Keratinocyte (primary cell): ENCODE measurements around the gene PGPEP1.

Source experiments
- CTCF ChIP-seq, 3 experiments: IDR thresholded peaks in 1 of 3; conservative IDR thresholded peaks in 1 of 3; optimal IDR thresholded peaks in 1 of 3; 2 replicates in 2 of 3; 3 replicates in 1 of 3; pipeline versions ENCODE3 to v1.5.1; 2011; ENCODE audit warnings: low read length in 3 of 3, mild to moderate bottlenecking in 3 of 3, moderate library complexity in 2 of 3, control low read depth in 1 of 3, inconsistent platforms in 1 of 3; ENCODE audit not compliant: insufficient read depth in 2 of 3; ENCODE audit errors: extremely low read depth in 1 of 3
- EZH2 ChIP-seq: IDR thresholded peaks from one replicate; pipeline ENCODE4 v1.6.1; 2012; ENCODE audit warnings: inconsistent platforms, mild to moderate bottlenecking, low read length, moderate library complexity

- TF ChIP-seq CTCF (optimal IDR thresholded peaks at IDR 0.05 in 1 of 3, IDR thresholded peaks at IDR 0.05 in 1 of 3, conservative IDR thresholded peaks at IDR 0.05 in 1 of 3; ENCODE audit: extremely low read depth in 1 of 3, insufficient read depth in 2 of 3, low read length in 3 of 3) (no peak), EZH2 (no peak)
Measured at GRCh38 chr19:18292462-18292809, 48.0 kb upstream of the PGPEP1 start.
